ENCODE results near the gene RCN1.

DNA sequence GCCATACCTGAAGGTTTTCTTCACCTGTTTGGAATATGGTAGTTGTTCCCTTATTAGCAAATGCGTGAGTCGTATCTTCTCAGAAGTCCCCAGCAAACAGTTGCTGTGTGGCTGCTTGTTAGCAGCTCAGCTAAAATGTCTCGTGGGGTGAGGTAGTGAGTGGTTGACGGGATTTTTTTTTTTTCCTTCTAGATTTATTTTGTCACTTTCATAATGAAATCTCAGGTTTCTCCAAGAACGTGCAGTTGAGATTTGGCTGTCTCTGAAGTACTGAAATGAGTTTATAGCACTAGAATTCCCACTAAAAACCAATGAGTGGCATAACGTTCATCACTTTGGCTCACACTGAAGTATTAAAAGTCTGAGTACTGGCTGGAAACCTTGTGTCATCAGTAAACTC lies 16.8 kb downstream of the RCN1 start:
- TF ChIP-seq POLR2A (IDR thresholded peaks at IDR 0.05; ENCODE audit: low read length) (no peak), GATA1 (IDR thresholded peaks at IDR 0.05; ENCODE audit: low read depth, low read length) (no peak)

All from erythroblast (primary cell).